Hypothalamus (tissue), 51 donors: ENCODE measurements around the gene EIF4G3.
A peak's percentile ranks its signal among the peaks of the same experiment; 100 is the strongest.
"Not testable (repeated sequence)": the region's sequence is repeated elsewhere in the genome, so short reads cannot be mapped to it uniquely, and the experiment has no call there.

Experiments
- DNase-seq, 51 donors: peaks; one replicate each; lab custom pipeline; 2025; lab: John Stamatoyannopoulos, UW

EIF4G3 gene

GRCh38 chr1:20848162-20848561 is 328.5 kb downstream of the EIF4G3 start:
- DNase-seq = no peak

DNA sequence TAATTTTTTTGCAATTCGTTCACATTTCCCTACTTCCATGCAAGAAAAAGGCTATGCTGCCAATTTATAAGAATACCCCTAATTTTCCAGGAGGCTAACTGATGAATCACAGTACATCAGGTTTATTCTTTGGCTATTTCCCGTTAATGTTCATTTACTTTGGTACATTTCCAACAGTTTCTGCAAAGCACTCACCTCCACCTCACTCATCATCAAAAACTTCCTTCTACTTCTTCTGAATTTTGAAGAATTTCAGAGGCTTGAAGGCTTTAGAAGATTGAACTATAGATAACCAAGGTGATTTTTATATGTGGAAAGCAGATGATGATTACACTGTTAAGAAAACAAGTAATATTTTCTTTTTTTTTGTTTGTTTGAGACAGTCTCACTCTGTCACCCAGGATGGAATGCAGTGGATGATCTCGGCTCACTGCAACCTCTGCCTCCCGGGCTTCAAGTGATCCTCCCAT is 329.1 kb downstream of the EIF4G3 start:
- DNase-seq = no peak

DNA sequence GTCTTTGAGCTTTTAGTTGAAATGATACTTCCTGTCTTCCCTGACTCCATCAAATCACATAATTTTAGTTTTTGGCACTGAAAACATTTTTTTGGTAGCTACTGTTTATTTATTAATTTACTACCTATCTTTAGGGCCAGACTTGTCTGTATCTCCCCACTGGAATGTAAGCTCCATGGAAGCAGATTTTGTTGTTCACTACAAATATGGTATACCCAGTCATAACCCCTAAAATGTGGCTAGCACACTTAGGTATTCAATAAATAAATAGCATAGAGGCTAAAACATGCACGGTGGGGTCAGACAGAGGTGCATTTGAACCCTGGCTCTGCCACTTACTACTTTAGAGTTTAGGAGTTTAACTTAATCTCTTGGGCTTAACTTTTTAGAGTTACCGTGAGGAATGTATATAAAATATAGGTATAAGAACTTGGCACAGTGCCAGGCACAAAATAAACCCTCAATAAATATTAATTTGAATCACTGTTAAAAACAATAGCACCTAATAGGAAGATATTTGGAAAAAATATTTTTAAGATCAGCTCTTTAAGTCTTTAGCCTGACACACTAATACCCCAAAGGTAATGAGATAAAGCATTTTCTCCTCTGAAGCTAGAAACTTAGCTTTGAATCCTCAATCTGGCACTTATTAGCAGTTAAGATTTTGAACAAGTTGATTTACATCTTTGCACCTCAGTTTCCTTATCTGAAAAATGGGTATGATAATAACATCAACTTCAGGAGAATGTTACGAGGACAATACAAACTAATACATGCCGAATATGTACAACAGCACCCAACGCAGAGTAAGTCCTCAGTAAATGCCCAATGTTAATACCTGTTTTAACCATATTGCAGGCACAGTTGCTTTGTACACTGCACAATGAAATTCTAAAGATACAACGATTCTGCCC is 330.0 kb downstream of the EIF4G3 start:
- no peak for DNase-seq

GRCh38 chr1:20840731-20841130 is 336.0 kb downstream of the EIF4G3 start:
- no peak for DNase-seq

GRCh38 chr1:20837554-20838192 is 339.0 kb downstream of the EIF4G3 start:
- DNase-seq = peak in 1 of 51 donors; percentile 10

GRCh38 chr1:20836230-20836629 is 340.5 kb downstream of the EIF4G3 start:
- DNase-seq = no peak

DNA sequence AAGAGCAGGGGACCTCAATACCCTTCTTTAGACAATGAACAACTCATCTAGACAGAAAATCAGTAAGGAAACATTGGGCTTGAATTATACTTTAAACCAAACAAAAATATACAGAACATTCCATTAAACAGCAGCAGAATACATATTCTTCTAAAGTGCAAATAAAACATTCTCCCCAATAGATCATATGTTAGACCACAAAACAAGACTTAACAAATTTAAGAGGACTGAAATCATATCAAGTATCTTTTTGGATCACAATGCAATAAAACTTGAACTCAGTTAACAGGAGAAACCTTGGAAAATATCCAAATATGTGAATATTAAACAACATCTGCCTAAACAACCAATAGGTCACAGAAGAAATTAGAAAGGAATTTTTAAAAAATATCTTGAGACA is 341.9 kb downstream of the EIF4G3 start:
- no peak for DNase-seq

GRCh38 chr1:20834192-20834591 is 342.5 kb downstream of the EIF4G3 start:
- no peak for DNase-seq

- DNase-seq = no peak
Measured at GRCh38 chr1:20830378-20830777, 346.3 kb downstream of the EIF4G3 start.

DNA sequence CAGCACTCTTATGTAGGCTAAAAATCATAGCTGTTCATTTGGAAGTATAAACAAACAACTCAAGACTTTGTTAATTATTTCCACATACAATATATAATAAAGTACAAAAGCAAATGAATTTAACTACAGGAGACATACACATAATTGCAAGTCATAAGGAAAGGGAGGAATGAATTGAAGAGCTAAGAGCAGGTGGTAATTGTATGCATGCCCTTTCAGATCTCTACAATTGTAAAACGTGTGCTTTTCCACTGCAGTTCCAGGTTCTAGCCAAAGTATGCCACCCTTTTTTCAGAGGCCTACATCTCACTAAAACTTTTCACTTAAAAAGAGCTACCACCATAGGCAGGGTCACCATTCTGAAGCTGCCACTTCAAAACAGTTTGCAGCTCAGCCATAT is 346.8 kb downstream of the EIF4G3 start:
- no peak for DNase-seq

DNA sequence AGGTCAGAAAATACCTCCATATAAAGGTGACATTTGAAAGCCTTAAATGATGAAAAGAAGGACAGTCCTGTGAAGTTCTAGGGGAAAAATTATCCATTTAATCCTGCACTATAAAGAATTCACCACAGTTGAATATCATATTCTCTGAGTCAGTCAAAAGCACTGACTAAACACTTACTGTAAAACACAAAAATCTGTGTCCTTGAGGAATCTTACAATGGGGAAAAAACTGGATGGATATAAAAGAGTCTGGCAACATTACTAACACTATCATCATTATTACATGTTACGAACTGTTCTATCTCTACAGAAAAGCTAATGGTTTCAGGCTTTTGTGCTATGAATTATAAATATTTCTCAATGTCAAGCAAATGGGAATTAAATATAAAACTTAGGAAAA is 347.2 kb downstream of the EIF4G3 start:
- no peak for DNase-seq

- no peak for DNase-seq
Measured at GRCh38 chr1:20823845-20824244, 352.9 kb downstream of the EIF4G3 start.

GRCh38 chr1:20821466-20821865 is 355.2 kb downstream of the EIF4G3 start:
- no peak for DNase-seq

GRCh38 chr1:20819818-20820217 is 356.9 kb downstream of the EIF4G3 start:
- no peak for DNase-seq

GRCh38 chr1:20814534-20814871 is 362.2 kb downstream of the EIF4G3 start:
- DNase-seq = no peak

DNA sequence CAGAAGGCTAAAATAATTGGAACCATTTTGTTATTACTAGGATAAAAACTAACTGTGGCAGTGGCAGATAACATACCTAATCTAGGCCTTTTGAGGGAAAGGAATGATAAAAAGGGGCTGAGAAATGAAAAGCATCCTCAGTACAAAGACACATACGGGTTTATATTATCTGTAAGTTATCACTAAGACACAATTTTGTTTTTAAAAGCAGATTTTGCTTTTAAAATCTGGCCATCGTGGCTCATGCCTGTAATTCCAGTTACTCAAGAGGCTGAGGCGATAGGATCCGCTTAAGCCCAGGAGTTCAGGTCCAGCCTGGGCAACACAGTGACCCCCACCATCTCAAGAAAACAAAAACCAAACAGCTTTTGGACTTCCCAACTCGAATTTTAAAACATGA is 364.8 kb downstream of the EIF4G3 start:
- DNase-seq = no peak

DNA sequence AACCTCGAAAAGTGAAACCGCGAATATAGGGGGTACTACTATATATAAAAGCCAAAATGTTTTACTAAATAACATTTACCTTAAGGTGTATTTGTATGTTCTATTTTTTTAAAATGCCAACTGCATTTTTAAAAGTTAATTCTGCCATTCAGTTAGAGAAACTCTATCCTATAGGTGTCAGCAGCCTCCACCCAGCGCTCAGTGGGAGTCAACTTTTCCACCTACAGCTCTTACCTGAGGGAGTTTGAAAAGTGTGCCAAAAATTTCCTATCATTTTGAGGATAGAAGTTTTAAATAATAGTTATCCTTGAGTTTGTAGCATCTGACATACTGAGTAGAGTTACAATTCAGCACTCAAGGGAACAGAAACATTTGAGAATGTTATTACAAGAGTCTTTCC is 383.5 kb downstream of the EIF4G3 start:
- DNase-seq = no peak

DNA sequence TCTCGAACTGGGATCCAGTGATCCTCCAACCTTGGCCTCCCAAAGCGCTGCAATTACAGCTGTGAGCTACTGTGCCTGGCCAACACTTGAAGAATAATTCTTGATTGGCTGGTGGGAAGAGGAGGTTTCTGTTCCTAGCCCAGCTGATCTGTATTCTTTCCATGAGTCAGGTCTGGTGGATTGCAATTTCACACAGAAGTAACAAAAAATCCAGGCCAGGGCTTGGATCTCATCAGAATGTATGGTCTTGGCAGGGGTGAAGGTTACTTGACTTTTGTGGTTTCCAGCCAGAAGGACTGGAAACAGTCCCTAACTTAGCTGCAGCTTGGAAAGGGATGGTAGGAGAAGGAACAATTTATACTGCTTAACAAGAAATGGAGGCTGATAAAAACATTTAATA is 384.5 kb downstream of the EIF4G3 start:
- no peak for DNase-seq

DNA sequence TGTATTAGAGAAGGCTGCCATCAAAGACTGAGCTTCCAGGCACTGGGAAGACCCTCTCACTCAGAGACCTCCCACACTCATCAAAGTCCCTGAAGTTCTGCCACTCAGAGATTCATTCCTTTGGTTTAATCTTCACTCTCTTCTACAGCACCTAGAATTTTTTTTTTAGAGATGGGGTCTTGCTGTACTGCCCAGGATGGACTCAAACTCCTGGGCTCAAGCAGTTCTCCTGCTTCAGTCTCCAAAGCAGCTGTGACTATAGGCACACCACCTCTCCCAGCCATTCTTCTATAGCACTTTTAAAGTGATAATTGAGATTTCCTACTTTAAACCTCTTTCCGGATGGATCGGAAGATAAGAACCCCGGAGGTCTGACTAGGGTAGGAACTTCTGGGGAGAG is 385.9 kb downstream of the EIF4G3 start:
- no peak for DNase-seq

DNA sequence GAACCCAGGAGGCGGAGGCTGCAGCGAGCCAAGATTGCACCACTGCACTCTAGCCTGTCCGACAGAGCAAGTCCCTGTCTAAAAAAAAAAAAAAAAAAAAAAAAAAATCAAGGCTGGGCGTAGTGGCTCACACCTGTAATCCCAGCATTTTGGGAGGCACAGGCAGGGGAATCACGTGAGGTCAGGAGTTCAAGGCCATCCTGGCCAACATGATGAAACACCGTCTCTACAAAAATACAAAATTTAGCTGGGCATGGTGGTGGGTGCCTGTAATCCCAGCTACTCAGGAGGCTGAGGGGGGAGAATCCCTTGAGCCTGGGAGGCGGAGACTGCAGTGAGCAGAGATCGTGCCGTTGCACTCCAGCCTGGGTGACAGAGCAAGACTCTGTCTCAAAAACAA is 387.1 kb downstream of the EIF4G3 start:
- not testable (repeated sequence) for DNase-seq

GRCh38 chr1:20787840-20788795 is 388.6 kb downstream of the EIF4G3 start:
- DNase-seq = no peak
